GM21515 (cell line): ENCODE measurements around the gene SGPL1.

Source experiments
- ATAC-seq: cut with Tn5 transposase; IDR thresholded peaks from one replicate; pipeline ENCODE4 v1.9.1; 2021; ENCODE audit not compliant: unreplicated experiment

The SGPL1 gene

GRCh38 chr10:70809726-70810125 lies 6.0 kb upstream of the SGPL1 start:
- no peak for ATAC-seq

DNA sequence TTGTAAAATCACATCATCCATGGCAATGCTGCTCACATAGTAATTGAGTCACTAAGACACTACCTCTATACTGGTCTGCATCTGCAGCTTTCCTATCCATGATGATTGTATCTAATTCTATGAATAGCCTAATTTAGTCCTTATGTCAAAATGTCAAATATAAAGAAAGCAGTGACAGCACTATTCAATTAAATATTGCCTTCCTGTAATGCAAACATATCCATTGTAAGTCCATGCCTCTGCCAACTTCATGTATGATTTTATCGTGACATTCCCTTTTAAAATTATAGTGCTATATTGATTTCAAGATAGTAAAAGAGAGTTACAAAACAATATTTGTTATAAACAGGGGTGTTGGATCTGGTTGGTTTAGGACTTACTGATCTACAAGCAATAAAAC lies 4.8 kb upstream of the SGPL1 start:
- ATAC-seq: no peak

DNA sequence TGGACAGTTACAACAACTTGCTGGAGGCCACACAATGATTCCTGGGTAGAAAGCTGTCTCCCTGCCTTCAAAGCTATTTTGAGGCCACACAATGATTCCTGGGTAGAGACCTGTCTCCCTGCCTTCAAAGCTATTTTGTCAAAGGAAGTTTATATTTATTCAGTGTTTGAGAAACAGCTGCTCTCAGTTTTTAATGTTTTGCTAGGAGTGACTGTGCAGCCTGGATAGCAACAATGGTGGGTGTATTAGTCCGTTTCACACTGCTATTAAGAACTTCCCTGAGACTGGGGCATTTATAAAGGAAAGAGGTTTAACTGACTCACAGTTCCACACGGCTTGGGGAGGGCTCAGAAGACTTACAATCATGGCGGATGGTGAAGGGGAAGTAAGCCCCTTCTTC lies 3.9 kb upstream of the SGPL1 start:
- no peak for ATAC-seq

DNA sequence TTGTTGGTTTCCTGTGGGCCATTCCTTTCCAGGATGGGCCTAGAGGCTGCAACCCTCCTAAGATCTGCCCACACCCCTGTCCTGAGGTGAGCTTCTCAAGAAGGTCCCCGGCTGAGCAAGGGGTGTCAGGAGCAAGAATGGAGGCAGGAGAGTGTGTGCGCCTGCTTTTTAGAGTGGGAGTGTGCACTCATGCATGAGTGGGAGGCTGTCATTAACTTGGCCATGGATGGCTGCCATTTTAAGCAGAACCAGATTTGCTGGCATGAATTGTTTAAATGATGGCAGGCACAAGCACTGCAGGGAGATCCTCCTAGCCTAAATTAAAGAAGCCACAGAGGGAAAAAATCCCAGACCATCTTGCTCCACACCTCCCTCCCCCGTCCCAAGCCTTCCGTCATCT lies 2.9 kb upstream of the SGPL1 start:
- no peak for ATAC-seq

DNA sequence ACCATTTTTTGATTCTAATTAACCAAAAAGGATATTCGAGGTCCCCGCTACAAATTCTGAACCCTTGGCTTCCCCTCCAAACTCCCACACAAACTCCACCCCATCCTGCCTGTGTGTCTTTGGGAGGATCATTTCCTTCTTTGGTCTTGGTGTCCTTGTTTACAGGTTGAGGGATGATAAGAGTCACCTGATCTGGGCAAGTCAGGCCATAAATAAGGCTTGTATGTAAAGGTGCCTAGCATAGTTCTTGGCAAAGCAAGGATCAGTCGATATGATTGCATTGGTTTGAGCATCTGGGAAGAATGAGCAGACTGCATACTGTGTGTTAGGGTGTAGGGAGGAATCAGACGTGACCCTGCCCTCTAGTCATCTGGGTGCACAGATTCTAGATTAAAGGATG lies 1.6 kb upstream of the SGPL1 start:
- ATAC-seq: no peak

DNA sequence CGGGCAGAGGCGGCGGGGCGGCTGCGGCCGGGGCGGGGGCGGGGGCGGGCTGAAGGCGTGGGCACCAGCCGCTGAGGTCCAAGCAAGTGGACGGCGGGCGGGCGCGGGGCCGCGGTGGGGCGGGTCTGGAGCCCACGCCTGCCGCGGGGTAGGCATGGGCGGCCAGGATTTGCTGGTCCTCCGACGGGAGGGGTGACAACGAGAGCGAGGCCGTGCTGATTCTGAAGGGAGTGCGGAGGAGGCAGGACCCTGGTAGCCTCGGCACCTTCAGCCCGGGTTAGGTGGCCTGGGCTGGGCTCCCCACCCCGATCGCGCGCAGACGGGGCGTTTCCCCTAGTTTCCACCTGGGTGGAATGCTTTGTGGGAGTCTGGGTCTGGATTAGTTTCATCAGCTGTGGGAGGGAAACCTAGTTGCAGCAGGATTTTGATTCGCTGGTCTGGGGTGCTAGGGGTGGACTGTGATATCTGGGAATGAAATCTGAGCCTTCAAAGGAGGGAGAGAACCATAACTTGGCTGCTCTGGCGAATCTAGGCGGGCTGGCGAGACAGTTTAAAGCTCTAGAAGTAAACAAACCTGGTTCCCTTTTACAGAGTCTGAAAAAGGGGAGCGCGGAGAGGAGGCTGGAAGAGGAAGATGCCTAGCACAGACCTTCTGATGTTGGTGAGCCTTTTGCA lies 609 bp downstream of the SGPL1 start:
- peak; percentile 34 for ATAC-seq

DNA sequence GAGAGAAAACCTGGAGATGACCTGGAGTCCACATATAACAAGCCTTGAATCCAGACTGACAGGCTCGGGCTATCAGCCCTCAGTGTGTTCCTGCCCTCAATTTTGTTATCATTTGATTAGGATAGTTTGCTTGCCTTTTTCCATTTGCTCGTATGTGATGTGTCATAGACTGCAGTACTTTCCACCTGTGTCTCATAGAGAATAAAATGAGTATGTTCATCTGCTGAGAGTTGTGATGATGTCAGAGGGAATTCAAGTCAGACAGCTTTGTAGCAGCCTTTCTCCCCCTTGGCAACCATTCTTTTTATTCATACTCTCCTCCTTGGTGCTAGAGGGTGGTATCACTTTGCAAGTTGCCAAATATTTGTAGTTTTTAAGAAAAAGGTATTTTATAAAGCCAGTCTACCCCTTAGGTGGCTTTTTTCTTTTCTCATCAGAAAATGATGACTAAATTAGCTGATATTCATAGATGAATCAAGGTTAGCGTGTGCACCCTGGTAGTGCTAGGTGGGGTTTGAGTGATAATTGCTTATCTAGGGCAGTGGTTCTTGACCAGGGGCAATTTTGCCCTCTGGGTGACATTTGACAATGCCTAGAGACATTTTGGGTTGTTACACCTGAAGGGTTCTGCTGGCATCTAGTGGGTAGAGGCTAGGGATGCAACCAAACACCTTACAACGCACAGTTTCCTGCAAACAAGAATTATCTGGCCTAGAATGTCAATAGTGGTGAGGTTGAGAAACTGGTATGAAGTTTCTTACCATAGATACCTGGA lies 5.4 kb downstream of the SGPL1 start:
- no peak for ATAC-seq

GRCh38 chr10:70822076-70822820 lies 6.5 kb downstream of the SGPL1 start:
- ATAC-seq: no peak

- no peak for ATAC-seq
Measured at GRCh38 chr10:70827086-70827757, 11.5 kb downstream of the SGPL1 start.

- ATAC-seq: no peak
Measured at GRCh38 chr10:70828923-70829322, 13.2 kb downstream of the SGPL1 start.

DNA sequence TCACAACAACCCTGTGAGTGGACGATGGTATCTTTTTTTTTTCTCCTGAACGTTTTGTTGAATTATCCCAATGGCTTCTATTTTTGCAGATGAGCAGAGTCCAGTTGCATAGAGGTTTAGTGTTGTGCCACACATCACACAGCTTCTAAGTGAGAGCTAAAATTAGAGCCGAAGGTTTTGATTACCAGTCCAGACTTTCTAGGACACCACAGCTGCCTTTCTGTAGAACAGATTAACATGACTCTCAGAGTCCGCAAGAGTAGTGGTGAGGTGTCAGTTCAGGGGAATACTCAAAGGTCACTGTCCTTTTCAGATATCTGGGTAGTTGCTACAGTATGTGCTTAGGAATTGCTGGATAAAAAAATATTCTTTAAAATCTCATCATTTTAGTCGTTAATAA lies 13.8 kb downstream of the SGPL1 start:
- ATAC-seq: no peak

- ATAC-seq: no peak
Measured at GRCh38 chr10:70830164-70830563, 14.4 kb downstream of the SGPL1 start.

GRCh38 chr10:70832221-70832620 lies 16.5 kb downstream of the SGPL1 start:
- ATAC-seq: no peak

DNA sequence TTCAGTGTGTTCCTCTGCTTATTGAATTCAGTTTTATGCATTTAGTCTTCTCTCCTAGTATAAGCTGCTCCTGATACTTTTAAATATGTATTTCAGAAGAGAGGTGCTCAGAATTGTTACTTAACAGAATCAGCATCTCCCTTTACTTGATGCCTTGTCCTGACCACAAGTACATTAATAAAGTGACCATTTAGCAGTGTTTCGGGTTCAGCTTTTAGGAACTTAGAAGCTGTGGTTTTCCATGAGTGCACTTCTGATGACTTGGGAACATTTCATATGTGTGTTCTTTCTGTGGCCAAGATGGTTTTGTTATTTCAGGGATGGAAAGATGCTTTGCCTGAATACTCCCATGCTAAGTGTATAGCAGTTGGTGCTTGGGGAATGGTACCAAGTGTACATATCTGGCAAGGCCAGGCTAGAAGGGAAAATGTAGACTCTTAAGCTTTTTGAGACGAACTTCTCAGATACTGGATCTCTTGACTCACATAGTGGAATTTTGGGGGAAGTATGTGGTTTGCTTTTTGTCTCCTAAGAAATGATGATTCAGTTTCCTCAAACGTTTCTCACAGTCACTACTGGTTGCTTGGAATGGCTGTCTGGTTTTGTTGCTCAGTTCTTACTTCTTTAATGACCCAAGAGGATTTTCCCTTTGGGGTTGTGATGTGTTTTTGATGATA lies 17.2 kb downstream of the SGPL1 start:
- ATAC-seq: no peak

GRCh38 chr10:70833601-70834000 lies 17.9 kb downstream of the SGPL1 start:
- ATAC-seq: no peak

DNA sequence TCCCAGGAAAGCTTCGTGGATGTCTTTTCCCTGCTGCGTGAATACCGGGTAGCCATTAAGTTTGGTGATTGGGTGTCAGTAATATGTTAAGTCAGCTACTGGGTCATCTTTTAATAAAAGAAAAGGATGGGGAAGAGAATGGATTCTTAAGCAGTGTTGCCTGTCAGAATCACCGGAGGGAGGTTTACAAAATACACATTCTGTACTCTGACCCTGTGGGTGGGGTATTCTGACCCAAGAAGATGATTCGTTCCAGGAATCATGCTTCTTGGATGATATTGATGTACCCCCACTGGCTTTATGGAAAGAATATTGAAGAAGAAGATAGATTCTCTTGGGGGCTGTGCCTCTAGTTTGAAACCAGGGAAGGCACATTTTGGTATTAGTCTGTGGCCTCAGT lies 18.3 kb downstream of the SGPL1 start:
- ATAC-seq: no peak

GRCh38 chr10:70834441-70835151 lies 18.8 kb downstream of the SGPL1 start:
- ATAC-seq: no peak

DNA sequence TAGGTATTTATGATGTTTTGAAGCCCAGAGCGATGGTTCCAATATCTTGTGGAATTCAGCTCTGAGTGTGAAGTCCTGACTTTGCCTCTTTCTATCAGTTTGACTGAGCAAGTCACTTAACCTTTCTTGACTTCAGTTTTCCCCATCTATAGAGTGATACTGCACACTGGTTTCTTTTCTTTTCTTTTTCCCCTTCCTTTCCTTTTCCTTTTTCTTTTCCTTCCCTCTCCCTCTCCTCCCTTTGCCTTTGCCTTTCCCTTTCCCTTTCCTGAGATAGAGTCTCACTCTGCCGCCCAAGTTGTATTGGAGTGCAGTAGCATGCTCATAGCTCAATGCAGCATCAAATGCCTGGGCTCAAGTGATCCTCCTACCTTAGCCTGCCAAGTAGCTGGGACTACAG lies 20.6 kb downstream of the SGPL1 start:
- ATAC-seq: no peak

DNA sequence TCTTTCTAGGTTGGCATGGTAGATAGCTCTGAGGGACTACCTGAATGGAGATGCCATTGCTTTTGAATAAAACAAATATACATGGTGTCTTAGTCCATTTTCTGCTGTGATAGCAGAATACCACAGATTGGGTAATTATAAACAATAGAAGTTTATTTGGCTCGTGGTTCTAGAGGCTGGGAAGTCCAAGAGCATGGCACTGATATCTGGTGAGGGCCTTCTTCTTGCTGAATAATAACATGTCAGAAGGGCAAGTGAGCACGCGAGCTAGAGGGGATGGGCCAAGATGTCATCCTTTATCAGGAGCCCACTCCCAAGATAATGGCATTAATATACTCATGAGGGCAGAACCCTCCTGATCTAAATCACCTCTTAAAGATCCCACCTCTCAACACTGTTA lies 21.9 kb downstream of the SGPL1 start:
- ATAC-seq: no peak

GRCh38 chr10:70838270-70838805 lies 22.6 kb downstream of the SGPL1 start:
- ATAC-seq: no peak
